ENCODE measurements around the gene CARM1. TPM values are rescaled to one million over a fixed set of nuclear protein-coding genes. Genes with fewer than 3 reads are reported as not detected.

The CARM1 gene
- total RNA-seq, 1 donor from 2014 or later, result 9.2 TPM

DNA sequence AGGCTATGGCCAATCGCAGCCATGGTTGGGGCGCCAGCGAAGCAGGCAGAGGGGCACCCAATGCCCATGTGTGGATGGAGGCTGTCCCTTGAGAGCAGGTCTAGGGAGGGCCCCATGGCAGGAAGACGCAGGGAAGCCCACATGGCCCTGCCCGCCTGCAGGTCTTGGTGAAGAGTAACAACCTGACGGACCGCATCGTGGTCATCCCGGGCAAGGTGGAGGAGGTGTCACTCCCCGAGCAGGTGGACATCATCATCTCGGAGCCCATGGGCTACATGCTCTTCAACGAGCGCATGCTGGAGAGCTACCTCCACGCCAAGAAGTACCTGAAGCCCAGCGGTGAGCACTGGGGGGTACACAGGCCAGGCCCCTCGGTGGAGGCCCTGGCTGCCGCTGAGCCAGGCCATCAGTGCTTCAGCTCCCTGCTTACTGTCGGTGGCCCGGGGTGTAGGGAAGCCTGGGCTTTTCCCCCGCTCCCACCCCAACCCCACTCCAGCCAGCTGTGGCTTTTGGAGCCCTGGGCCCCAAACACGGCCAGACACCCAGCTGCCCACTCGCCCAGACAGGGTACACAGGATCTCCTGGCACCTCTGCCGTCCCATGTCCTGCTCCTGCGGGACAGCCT is 42.5 kb downstream of the CARM1 start:
- TF ChIP-seq, protein P1, sequence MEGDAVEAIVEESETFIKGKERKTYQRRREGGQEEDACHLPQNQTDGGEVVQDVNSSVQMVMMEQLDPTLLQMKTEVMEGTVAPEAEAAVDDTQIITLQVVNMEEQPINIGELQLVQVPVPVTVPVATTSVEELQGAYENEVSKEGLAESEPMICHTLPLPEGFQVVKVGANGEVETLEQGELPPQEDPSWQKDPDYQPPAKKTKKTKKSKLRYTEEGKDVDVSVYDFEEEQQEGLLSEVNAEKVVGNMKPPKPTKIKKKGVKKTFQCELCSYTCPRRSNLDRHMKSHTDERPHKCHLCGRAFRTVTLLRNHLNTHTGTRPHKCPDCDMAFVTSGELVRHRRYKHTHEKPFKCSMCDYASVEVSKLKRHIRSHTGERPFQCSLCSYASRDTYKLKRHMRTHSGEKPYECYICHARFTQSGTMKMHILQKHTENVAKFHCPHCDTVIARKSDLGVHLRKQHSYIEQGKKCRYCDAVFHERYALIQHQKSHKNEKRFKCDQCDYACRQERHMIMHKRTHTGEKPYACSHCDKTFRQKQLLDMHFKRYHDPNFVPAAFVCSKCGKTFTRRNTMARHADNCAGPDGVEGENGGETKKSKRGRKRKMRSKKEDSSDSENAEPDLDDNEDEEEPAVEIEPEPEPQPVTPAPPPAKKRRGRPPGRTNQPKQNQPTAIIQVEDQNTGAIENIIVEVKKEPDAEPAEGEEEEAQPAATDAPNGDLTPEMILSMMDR (IDR thresholded peaks at IDR 0.05; ENCODE audit: insufficient read depth, low read length, severe bottlenecking), result no peak
- Histone ChIP-seq H3K27me3 (ENCODE audit: control insufficient read depth, insufficient read depth, low read length) (no peaks in the 10 kb centered on the region), H3K36me3 (ENCODE audit: control insufficient read depth, insufficient read depth, low read length) (peaks cover 26% of the 10 kb centered on the region), H3K4me3 (ENCODE audit: low read depth, low read length) (no peak overlapping the region)
- DNase-seq (ENCODE audit: low read depth) (no peak), FAIRE-seq (no peak)

DNA sequence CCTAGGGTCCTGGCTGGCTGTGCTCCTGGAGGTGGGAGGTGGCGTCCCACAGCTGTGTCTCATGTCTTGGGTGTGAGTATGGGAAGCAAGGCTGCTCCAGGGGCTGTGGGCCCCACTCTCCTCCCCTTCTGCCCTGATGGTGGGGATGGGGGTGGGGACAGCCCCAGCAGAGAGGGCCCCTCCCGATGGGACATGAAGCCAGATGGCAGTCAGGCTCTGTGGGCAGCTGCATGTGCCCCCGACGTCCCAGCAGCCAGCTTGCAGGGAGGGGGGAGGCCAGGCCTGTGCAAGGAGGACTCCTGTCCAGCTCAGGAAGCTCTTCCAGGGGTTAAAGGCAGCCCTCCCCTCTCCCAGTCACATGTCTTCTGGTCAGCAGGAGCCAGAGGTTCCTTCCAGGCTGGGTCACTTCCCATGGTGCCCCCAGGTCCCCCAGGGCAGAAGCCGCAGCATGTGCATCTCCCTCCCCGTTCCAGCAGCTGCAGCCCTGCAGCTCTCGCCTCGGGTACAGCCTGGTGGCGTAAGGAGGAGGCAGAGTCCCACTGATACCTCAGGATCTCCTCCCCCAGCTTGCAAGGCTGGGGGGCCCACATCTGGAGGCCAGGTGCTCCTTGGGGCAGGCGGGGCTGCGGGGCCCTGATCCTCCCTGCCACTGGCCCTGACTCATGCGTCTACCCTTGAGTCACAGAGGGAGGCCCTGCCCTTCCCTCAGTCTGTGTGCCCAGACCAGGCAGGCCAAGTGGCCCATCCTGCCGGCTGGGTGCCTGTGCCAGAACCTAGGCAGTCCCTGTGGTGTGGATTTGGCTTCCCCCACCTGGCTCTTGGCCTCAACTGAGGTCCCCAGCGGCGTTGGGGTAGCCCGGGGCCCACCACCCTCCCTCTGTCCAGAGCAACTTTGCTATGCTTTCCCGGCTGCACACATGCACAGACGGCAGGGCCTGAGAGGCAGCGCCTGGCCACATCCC is 44.1 kb downstream of the CARM1 start:
- no peak overlapping the region for H3K4me3 ChIP-seq (ENCODE audit: low read depth, low read length)
- no peaks in the 10 kb centered on the region for H3K27me3 ChIP-seq (ENCODE audit: control insufficient read depth, insufficient read depth, low read length)
- no peak for FAIRE-seq
- peak; percentile 73 for DNase-seq (ENCODE audit: low read depth)
- peaks cover 29% of the 10 kb centered on the region for H3K36me3 ChIP-seq (ENCODE audit: control insufficient read depth, insufficient read depth, low read length)
- TF ChIP-seq, protein P1 (IDR thresholded peaks at IDR 0.05; ENCODE audit: insufficient read depth, low read length, severe bottlenecking), result no peak

DNA sequence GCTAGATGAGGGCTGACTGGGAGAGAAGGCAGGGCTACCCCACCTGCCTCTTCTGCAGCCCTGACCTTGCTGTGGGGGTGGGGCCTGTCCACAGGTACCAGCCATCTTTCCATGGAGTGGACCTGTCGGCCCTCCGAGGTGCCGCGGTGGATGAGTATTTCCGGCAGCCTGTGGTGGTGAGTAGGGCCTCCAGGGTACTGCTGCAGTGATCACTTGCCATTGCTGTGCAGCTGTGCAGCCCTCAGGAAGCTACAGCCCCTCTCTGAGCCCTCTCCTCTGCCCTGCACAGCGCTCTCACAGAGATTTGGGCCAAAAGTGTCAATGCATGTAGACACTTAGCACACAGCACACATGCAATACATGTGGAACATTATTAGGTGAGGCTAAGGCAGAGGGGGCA is 45.2 kb downstream of the CARM1 start:
- Histone ChIP-seq H3K27me3 (ENCODE audit: control insufficient read depth, insufficient read depth, low read length) (no peaks in the 10 kb centered on the region), H3K36me3 (ENCODE audit: control insufficient read depth, insufficient read depth, low read length) (peaks cover 26% of the 10 kb centered on the region), H3K4me3 (ENCODE audit: low read depth, low read length) (no peak overlapping the region)
- DNase-seq (ENCODE audit: low read depth), result no peak
- no peak for FAIRE-seq
- TF ChIP-seq, protein P1 (IDR thresholded peaks at IDR 0.05; ENCODE audit: insufficient read depth, low read length, severe bottlenecking), result no peak

DNA sequence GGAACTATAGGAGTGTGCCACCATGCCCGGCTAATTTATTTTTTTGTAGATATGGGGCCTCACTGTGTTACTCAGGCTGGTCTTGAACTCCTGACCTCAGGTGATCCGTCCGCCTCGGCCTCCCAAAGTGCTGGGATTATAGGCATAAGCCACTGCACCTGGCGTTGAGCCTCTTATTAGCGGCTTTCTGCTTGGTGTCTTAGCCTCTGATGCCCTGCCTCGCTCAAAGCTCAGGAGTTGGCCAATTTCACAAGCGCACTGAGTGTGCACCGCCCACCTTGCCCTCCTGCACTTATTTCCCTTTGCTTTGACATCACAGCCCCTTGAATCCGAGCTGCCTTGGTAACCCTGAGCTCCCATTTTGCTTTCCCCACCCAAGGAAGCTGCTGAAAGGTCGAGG is 47.0 kb downstream of the CARM1 start:
- no peak for FAIRE-seq
- Histone ChIP-seq H3K27me3 (ENCODE audit: control insufficient read depth, insufficient read depth, low read length) (no peaks in the 10 kb centered on the region), H3K36me3 (ENCODE audit: control insufficient read depth, insufficient read depth, low read length) (peaks cover 28% of the 10 kb centered on the region), H3K4me3 (ENCODE audit: low read depth, low read length) (no peak overlapping the region)
- DNase-seq (ENCODE audit: low read depth), result no peak
- TF ChIP-seq, protein P1 (IDR thresholded peaks at IDR 0.05; ENCODE audit: insufficient read depth, low read length, severe bottlenecking), result no peak

DNA sequence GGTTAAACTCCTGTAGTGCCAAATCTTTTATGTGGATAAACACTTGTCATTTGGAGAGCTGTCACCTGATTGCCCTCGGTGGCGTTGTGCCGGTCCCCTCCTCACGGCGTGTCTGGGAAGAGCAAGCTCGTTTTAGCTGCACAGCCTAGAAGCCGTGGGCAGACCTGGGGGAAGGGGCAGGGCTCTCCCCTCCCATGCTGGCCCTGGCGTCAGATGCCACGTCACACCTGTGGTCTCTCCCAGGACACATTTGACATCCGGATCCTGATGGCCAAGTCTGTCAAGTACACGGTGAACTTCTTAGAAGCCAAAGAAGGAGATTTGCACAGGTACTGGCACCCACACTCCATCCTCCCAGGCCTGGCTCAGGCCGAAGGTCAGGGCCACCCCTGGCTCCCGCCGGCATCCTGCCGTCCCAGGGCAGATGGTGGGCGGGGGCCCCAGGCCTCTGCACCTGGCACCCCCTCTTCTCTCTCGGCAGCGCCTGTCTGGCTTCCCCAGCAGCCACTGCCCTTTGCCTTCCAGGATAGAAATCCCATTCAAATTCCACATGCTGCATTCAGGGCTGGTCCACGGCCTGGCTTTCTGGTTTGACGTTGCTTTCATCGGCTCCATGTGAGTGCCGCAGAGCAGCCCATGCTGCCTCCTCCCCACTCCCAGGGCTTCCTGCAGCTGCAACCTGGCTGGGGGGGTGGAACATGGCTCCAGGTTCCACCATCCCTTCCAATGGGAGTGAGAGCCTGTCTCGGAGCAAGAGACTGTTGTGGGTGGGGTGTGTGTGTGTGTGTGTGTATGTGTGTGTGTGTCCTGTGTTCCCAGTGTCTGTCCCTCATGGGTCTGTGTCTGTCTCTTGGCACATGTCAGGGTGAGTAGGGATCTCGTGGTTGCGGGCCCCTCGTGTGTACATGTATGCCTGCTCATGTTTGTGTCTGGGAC is 48.3 kb downstream of the CARM1 start:
- TF ChIP-seq, protein P1 (IDR thresholded peaks at IDR 0.05; ENCODE audit: insufficient read depth, low read length, severe bottlenecking), result no peak
- peaks cover 30% of the 10 kb centered on the region for H3K36me3 ChIP-seq (ENCODE audit: control insufficient read depth, insufficient read depth, low read length)
- H3K4me3 ChIP-seq (ENCODE audit: low read depth, low read length), result no peak overlapping the region
- no peak for FAIRE-seq
- no peaks in the 10 kb centered on the region for H3K27me3 ChIP-seq (ENCODE audit: control insufficient read depth, insufficient read depth, low read length)
- DNase-seq (ENCODE audit: low read depth), result no peak

All from bronchial epithelial cell (primary cell).